ENCODE data around the gene TIMM29. TPM values are rescaled to one million over a fixed set of nuclear protein-coding genes. Genes with fewer than 3 reads are reported as not detected.
"Not testable (repeated sequence)": the region's sequence is repeated elsewhere in the genome, so short reads cannot be mapped to it uniquely, and the experiment has no call there.

The TIMM29 gene
- total RNA-seq, 1 donor from 2014 or later, result 12.4 TPM

GRCh38 chr19:10935371-10936059 is 6.9 kb downstream of the TIMM29 start:
- Histone ChIP-seq H3K36me3 (peaks cover 20% of the 10 kb centered on the region), H3K27me3 (ENCODE audit: low read depth) (no peaks in the 10 kb centered on the region), H3K4me3 (no peak overlapping the region), H3K27ac (replicated peaks) (no peak overlapping the region), H3K9me3 (replicated peaks) (no peaks in the 10 kb centered on the region), H3K4me1 (peaks cover 11% of the 10 kb centered on the region)
- TF ChIP-seq, protein P1, sequence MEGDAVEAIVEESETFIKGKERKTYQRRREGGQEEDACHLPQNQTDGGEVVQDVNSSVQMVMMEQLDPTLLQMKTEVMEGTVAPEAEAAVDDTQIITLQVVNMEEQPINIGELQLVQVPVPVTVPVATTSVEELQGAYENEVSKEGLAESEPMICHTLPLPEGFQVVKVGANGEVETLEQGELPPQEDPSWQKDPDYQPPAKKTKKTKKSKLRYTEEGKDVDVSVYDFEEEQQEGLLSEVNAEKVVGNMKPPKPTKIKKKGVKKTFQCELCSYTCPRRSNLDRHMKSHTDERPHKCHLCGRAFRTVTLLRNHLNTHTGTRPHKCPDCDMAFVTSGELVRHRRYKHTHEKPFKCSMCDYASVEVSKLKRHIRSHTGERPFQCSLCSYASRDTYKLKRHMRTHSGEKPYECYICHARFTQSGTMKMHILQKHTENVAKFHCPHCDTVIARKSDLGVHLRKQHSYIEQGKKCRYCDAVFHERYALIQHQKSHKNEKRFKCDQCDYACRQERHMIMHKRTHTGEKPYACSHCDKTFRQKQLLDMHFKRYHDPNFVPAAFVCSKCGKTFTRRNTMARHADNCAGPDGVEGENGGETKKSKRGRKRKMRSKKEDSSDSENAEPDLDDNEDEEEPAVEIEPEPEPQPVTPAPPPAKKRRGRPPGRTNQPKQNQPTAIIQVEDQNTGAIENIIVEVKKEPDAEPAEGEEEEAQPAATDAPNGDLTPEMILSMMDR (IDR thresholded peaks at IDR 0.05; ENCODE audit: borderline replicate concordance), result no peak
- intact Hi-C loops (cut with micrococcal nuclease), result no loop called here
- DNase-seq, result no peak

DNA sequence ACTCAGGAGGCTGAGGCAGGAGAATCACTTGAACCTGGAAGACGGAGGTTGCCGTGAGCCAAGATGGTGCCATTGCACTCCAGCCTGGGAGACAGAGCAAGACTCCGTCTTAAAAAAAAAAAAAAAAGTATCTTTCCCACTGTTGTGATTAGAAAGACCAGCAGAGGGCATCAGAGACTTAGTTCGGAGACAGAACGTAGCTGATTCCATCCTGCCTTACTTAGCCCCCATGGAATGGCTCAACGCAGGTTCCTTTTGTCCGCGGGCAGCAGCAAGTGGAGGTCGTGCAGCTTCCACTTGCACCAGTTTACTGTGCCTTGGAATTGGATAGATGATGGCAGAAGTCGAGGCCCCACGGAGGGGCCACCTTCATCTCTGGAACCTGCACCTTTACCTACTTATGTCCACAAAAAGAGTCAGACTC is 8.1 kb downstream of the TIMM29 start:
- no peaks in the 10 kb centered on the region for H3K9me3 ChIP-seq (replicated peaks)
- peak overlapping the region; percentile 30 for H3K4me3 ChIP-seq
- DNase-seq, result no peak
- peaks cover 10% of the 10 kb centered on the region for H3K36me3 ChIP-seq
- intact Hi-C loops (cut with micrococcal nuclease), result no loop called here
- TF ChIP-seq, protein P1 (IDR thresholded peaks at IDR 0.05; ENCODE audit: borderline replicate concordance), result peak; percentile 72
- no peak overlapping the region for H3K27ac ChIP-seq (replicated peaks)
- H3K4me1 ChIP-seq, result peaks cover 7% of the 10 kb centered on the region
- no peaks in the 10 kb centered on the region for H3K27me3 ChIP-seq (ENCODE audit: low read depth)

GRCh38 chr19:10941649-10942048 is 13.0 kb downstream of the TIMM29 start:
- H3K27ac ChIP-seq (replicated peaks); H3K9me3 ChIP-seq (replicated peaks); H3K36me3 ChIP-seq; DNase-seq; H3K27me3 ChIP-seq (ENCODE audit: low read depth); H3K4me3 ChIP-seq; H3K4me1 ChIP-seq; intact Hi-C loops (cut with micrococcal nuclease): not testable (repeated sequence)

GRCh38 chr19:10943412-10943811 is 14.8 kb downstream of the TIMM29 start:
- H3K27me3 ChIP-seq (ENCODE audit: low read depth); intact Hi-C loops (cut with micrococcal nuclease); H3K4me1 ChIP-seq; H3K27ac ChIP-seq (replicated peaks); H3K4me3 ChIP-seq; H3K9me3 ChIP-seq (replicated peaks); H3K36me3 ChIP-seq; DNase-seq: not testable (repeated sequence)

DNA sequence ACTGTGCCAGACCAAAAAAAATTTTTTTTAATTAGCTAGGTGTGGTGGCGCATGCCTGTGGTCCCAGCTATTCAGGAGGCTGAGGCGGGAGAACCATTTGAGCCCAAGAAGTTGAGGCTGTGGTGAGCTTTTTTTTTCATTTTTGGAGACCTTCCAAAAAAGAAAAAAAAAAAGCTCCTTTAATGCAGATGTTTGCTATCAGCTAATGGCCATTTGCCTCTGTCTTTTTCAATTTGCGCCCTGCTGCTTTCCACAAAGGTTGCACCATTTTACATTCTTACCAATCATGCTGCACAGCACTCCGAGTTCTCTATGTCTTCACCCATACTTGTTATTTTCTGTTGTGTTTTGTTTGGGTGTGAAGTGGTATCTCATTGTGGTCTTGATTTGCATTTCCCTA is 16.7 kb downstream of the TIMM29 start:
- Histone ChIP-seq H3K36me3 (no peaks in the 10 kb centered on the region), H3K4me1 (no peaks in the 10 kb centered on the region), H3K27ac (replicated peaks) (no peak overlapping the region), H3K27me3 (ENCODE audit: low read depth) (no peaks in the 10 kb centered on the region), H3K9me3 (replicated peaks) (no peaks in the 10 kb centered on the region), H3K4me3 (no peak overlapping the region)
- intact Hi-C loops (cut with micrococcal nuclease), result no loop called here
- TF ChIP-seq, protein P1 (IDR thresholded peaks at IDR 0.05; ENCODE audit: borderline replicate concordance), result no peak
- no peak for DNase-seq

DNA sequence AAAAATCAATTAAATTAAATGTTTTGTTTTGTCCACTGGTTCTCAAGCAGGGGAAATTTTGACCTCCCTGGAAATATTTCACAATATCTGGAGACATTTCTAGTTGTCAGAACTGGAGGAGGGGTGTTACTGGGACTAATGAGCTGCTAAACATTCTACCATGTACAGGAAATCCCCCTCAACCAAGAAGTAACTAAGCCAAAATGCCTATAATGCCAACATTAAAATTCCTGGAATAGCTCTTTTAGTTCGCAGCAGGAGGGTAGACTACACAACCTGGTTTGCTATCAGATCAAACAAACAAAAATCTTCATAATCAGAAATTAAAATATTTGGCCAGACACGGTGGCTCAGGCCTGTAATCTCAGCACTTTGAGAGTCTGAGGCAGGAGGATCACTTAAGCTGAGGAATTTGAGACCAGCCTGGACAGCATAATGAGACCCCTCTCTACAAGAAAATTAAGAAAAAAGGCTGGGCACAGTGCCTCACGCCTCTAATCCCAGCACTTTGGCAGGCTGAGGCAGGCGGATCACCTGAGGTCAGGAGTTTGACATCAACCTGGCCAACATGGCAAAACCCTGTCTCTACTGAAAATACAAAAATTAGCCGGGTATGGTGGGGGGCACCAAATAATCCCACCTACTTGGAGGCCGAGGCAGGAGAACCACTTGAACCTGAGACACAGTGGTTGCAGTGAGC is 18.5 kb downstream of the TIMM29 start:
- Histone ChIP-seq H3K9me3 (replicated peaks) (no peaks in the 10 kb centered on the region), H3K36me3 (no peaks in the 10 kb centered on the region), H3K27ac (replicated peaks) (no peak overlapping the region), H3K4me3 (no peak overlapping the region), H3K4me1 (no peaks in the 10 kb centered on the region), H3K27me3 (ENCODE audit: low read depth) (no peaks in the 10 kb centered on the region)
- TF ChIP-seq, protein P1 (IDR thresholded peaks at IDR 0.05; ENCODE audit: borderline replicate concordance), result no peak
- intact Hi-C loops (cut with micrococcal nuclease), result no loop called here
- DNase-seq, result no peak
